Endothelial cell of umbilical vein (primary cell): Measurements from ENCODE around the gene PXN. TPM values are rescaled to one million over a fixed set of nuclear protein-coding genes. Genes with fewer than 3 reads are reported as not detected.

ENCODE experiments used
- BruUV-seq: library from RNA; stranded (reverse); fragments of 400-500 nt; replicated peaks from 2 replicates; lab custom pipeline; 2021; lab: Mats Ljungman, UMichigan
- CTCF ChIA-PET: fragments of 300-600, 350-600 bp; sonication (Branson Sonifier 250); formaldehyde crosslinking; loops from one replicate; lab custom pipeline; 2021; ENCODE audit warnings: antibody characterized with exemption, inconsistent platforms; lab: Charles Lee
- POLR2A ChIA-PET: fragments of 300-600, 350-600 bp; sonication (Branson Sonifier 250); formaldehyde crosslinking; loops from one replicate; lab custom pipeline; 2021; ENCODE audit warnings: antibody characterized with exemption, inconsistent platforms; lab: Charles Lee
- DNase-seq: peaks from one replicate; pipeline ENCODE4 v3.0.0-alpha.2; 2011; ENCODE audit warnings: low read depth, low spot score
- FAIRE-seq: peaks from 2 replicates; lab custom pipeline; 2011; peaks lifted over from hg19 to GRCh38; lab: Jason Lieb, UNC
- H2AFZ ChIP-seq: 2 replicates; pipeline ENCODE4 v1.6.0; 2012; ENCODE audit warnings: low read depth, low read length, control low read depth, inconsistent platforms
- H3K27ac ChIP-seq: 2 replicates; pipeline ENCODE4 v1.5.1; 2011; ENCODE audit warnings: low read depth, mild to moderate bottlenecking, control low read depth, low read length, moderate library complexity; ENCODE audit not compliant: insufficient read depth
- H3K27me3 ChIP-seq, 2 experiments: 2 replicates each; pipeline versions ENCODE4 v1.6.0 to v1.6.1; 2011; ENCODE audit warnings: low read length in 2 of 2, mixed read lengths in 1 of 2; ENCODE audit not compliant: control insufficient read depth in 2 of 2, insufficient read depth in 2 of 2
- H3K36me3 ChIP-seq, 2 experiments: 2 replicates in 1 of 2; 3 replicates in 1 of 2; pipeline ENCODE4 v1.5.1; 2011; ENCODE audit warnings: low read length in 2 of 2, mild to moderate bottlenecking in 1 of 2, moderate library complexity in 1 of 2; ENCODE audit not compliant: control insufficient read depth in 2 of 2, insufficient read depth in 2 of 2; ENCODE audit errors: extremely low read depth in 1 of 2
- H3K4me1 ChIP-seq: 3 replicates; pipeline ENCODE4 v1.5.1; 2011; ENCODE audit warnings: mild to moderate bottlenecking, low read length; ENCODE audit not compliant: control insufficient read depth, insufficient read depth; ENCODE audit errors: extremely low read depth
- H3K4me2 ChIP-seq: 2 replicates; pipeline ENCODE4 v1.6.1; 2011; ENCODE audit warnings: low read length, control low read depth, mixed read lengths; ENCODE audit not compliant: insufficient read depth
- H3K4me3 ChIP-seq, 3 experiments: fragments of 200-600 bp in 1 of 3; sonication (generic), shearing (Covaris generic) in 1 of 3; replicated peaks in 1 of 3; 2 replicates each; pipeline ENCODE4 v1.5.1; 2011 to 2016; ENCODE audit warnings: control low read depth in 3 of 3, low read length in 3 of 3, mild to moderate bottlenecking in 2 of 3, inconsistent platforms in 1 of 3, low read depth in 1 of 3, moderate library complexity in 1 of 3; ENCODE audit not compliant: insufficient read depth in 1 of 3
- H3K79me2 ChIP-seq: 2 replicates; pipeline ENCODE4 v1.6.0; 2012; ENCODE audit warnings: low read length, inconsistent platforms; ENCODE audit not compliant: control insufficient read depth, insufficient read depth
- H3K9ac ChIP-seq: replicated peaks from 2 replicates; pipeline ENCODE3; 2011; ENCODE audit warnings: low read length, control low read depth; ENCODE audit not compliant: insufficient read depth; ENCODE audit errors: extremely low read depth
- H3K9me1 ChIP-seq: replicated peaks from 3 replicates; pipeline ENCODE4 v1.6.0; 2011; ENCODE audit warnings: mild to moderate bottlenecking, low read length; ENCODE audit not compliant: control insufficient read depth, insufficient read depth; ENCODE audit errors: extremely low read depth
- H3K9me3 ChIP-seq: replicated peaks from 2 replicates; pipeline ENCODE4 v1.5.1; 2012; ENCODE audit warnings: low read length, inconsistent platforms; ENCODE audit not compliant: control insufficient read depth, insufficient read depth
- H4K20me1 ChIP-seq: replicated peaks from 2 replicates; pipeline ENCODE3; 2011; ENCODE audit warnings: mild to moderate bottlenecking, low read length; ENCODE audit not compliant: control insufficient read depth, insufficient read depth; ENCODE audit errors: extremely low read depth
- CTCF ChIP-seq, 2 donors: IDR thresholded peaks; 1 replicate in 1 of 2; 2 replicates in 1 of 2; pipeline ENCODE4 v1.5.1; 2011; ENCODE audit warnings: low read length in 2 of 2, mild to moderate bottlenecking in 2 of 2, moderate library complexity in 2 of 2, control low read depth in 1 of 2, inconsistent platforms in 1 of 2, low read depth in 1 of 2; ENCODE audit not compliant: insufficient read depth in 1 of 2; ENCODE audit errors: extremely low read depth in 1 of 2
- EZH2 ChIP-seq: IDR thresholded peaks from 2 replicates; pipeline ENCODE4 v1.6.1; 2012; ENCODE audit warnings: borderline replicate concordance, low read depth, mild to moderate bottlenecking, moderate library complexity, low read length, inconsistent platforms; ENCODE audit not compliant: severe bottlenecking
- GATA2 ChIP-seq: IDR thresholded peaks from 2 replicates; pipeline ENCODE4 v1.7.0; 2011; ENCODE audit warnings: low read depth, mild to moderate bottlenecking, moderate library complexity, mixed read lengths, low read length; ENCODE audit not compliant: insufficient read length, insufficient read depth
- JUN ChIP-seq: IDR thresholded peaks from 2 replicates; pipeline ENCODE4 v1.6.1; 2011; ENCODE audit warnings: borderline replicate concordance, low read depth; ENCODE audit not compliant: insufficient read length, insufficient read depth
- MYC ChIP-seq: IDR thresholded peaks from one replicate; pipeline ENCODE4 v1.6.1; 2011; ENCODE audit warnings: mild to moderate bottlenecking, low read depth, low read length
- POLR2A ChIP-seq: IDR thresholded peaks from 2 replicates; pipeline ENCODE4 v1.6.1; 2012; ENCODE audit warnings: low read depth, mild to moderate bottlenecking, control low read depth, low read length
- POLR2AphosphoS5 ChIP-seq: IDR thresholded peaks from 2 replicates; pipeline ENCODE4 v1.6.1; 2012; ENCODE audit warnings: low read depth, mild to moderate bottlenecking, control low read depth, low read length, moderate library complexity; ENCODE audit not compliant: insufficient read depth
- dilution Hi-C: fragments of 300-500 bp; cut with MboI; formaldehyde crosslinking; loops from one replicate; pipeline ENCODE4 v1.15.0; 2019; ENCODE audit warnings: low sequenced_read_pairs; ENCODE audit not compliant: extremely low pct_ligation_motif_present
- intact Hi-C: fragments of 100-400 bp; cut with micrococcal nuclease; formaldehyde crosslinking; loops from one replicate; pipeline ENCODE4 v1.10.0; 2022
- polyA plus RNA-seq, 4 experiments: library from polyadenylated mRNA; depleted of rRNA in 3 of 4; stranded (reverse) in 3 of 4; unstranded in 1 of 4; fragments of >200 nt; gene quantifications; 2 replicates each; pipeline versions ENCODE4 v1.2.1 to v1.2.3, GENCODE V29; 2011 to 2012; ENCODE audit warnings: missing spikeins in 1 of 4
- total RNA-seq: library from RNA; stranded (reverse); gene quantifications from 2 replicates; pipeline ENCODE4 v1.2.3, GENCODE V29; 2021

Gene PXN
- total and polyA plus RNA-seq, 2 donors (not counting 3 experiments of a cell fraction or from before 2014, with no cell fraction given) = 132 to 258 TPM

- no peak overlapping the region for H2AFZ ChIP-seq
- ChIA-PET CTCF (no interaction called here), POLR2A (interaction anchor here (1.7 kb wide), 1 partner anchor 14 kb away, joined by 7 read pairs; the partner anchor contains the start of gene RPLP0)
- no peak for TF ChIP-seq MYC
- TF ChIP-seq JUN = no peak
- peak; percentile 2 for TF ChIP-seq POLR2AphosphoS5
- no peak for TF ChIP-seq EZH2
- no peak for TF ChIP-seq CTCF (IDR thresholded peaks at IDR 0.05; ENCODE audit: extremely low read depth in 1 of 2, insufficient read depth in 1 of 2, low read depth in 1 of 2, low read length in 2 of 2)
- TF ChIP-seq GATA2 = no peak
- no peak for TF ChIP-seq POLR2A
- H4K20me1 ChIP-seq = no peaks in the 10 kb centered on the region
- intact Hi-C loops = no loop called here
- H3K27ac ChIP-seq = no peak overlapping the region
- H3K4me3 ChIP-seq = no peak overlapping the region
- FAIRE-seq (no peak), DNase-seq (no peak)
- no peaks in the 10 kb centered on the region for H3K9me3 ChIP-seq
- no peaks in the 10 kb centered on the region for H3K27me3 ChIP-seq
- H3K9me1 ChIP-seq = no peaks in the 10 kb centered on the region
- H3K36me3 ChIP-seq = peaks cover 28 to 72% of the 10 kb centered on the region in 2 experiments
- peaks cover 3% of the 10 kb centered on the region for H3K79me2 ChIP-seq
- no peak overlapping the region for H3K9ac ChIP-seq
- H3K4me1 ChIP-seq = no peaks in the 10 kb centered on the region
- BruUV-seq = no TSS peak
- H3K4me2 ChIP-seq = no peak overlapping the region
- dilution Hi-C loops = no loop called here
Measured at GRCh38 chr12:120214626-120215356, 50.7 kb downstream of the PXN start.
